Uterus (tissue), 4 donors: ENCODE measurements around the gene SFTPA2. TPM values are rescaled to one million over a fixed set of nuclear protein-coding genes. Genes with fewer than 3 reads are reported as not detected.
A peak's percentile ranks its signal among the peaks of the same experiment; 100 is the strongest.

Source experiments
- DNase-seq, 2 donors: peaks; one replicate each; pipeline ENCODE4 v3.0.0-alpha.2; 2019 to 2020
- H3K27ac ChIP-seq, 2 donors: fragments of 200-600 bp; sonication (generic); 1 replicate in 1 of 2; 2 replicates in 1 of 2; pipeline ENCODE4 v1.5.1; 2016 to 2018
- H3K27me3 ChIP-seq, 2 donors: fragments of 200-600 bp; sonication (generic); one replicate each; pipeline ENCODE4 v1.5.1; 2018 to 2019; ENCODE audit warnings: control low read depth in 1 of 2
- H3K36me3 ChIP-seq, 2 donors: fragments of 200-600 bp; sonication (generic); one replicate each; pipeline ENCODE4 v1.5.1; 2019; ENCODE audit warnings: control low read depth in 1 of 2
- H3K4me1 ChIP-seq, 2 donors: fragments of 200-600 bp; sonication (generic); one replicate each; pipeline ENCODE4 v1.5.1; 2018 to 2019; ENCODE audit warnings: control low read depth in 1 of 2
- H3K4me3 ChIP-seq, 2 donors: fragments of 200-600 bp; sonication (generic); 1 replicate in 1 of 2; 2 replicates in 1 of 2; pipeline ENCODE4 v1.5.1; 2018 to 2019; ENCODE audit warnings: mild to moderate bottlenecking in 1 of 2
- H3K9me3 ChIP-seq, 2 donors: fragments of 200-600 bp; sonication (generic); one replicate each; pipeline ENCODE4 v1.5.1; 2019; ENCODE audit warnings: control low read depth in 1 of 2
- POLR2A ChIP-seq, 2 donors: fragments of 450-650 bp; IDR thresholded peaks; one replicate each; pipeline ENCODE4 v1.6.1; 2016; ENCODE audit warnings: antibody characterized with exemption in 2 of 2, mild to moderate bottlenecking in 1 of 2, moderate library complexity in 1 of 2
- intact Hi-C: fragments of 100-400 bp; cut with DNase I; formaldehyde crosslinking; loops from one replicate; pipeline ENCODE4 v1.15.1; 2023; ENCODE audit warnings: low total_unique reads
- total RNA-seq, 4 donors: library from RNA; depleted of rRNA in 3 of 4; stranded (reverse); fragments of >200 nt in 3 of 4; gene quantifications; one replicate each; pipeline versions ENCODE4 v1.1.0 to v1.2.4, GENCODE V29; 2014 to 2023
- TF ChIP-seq, protein P1 (sequence below), 4 experiments: fragments of 200-600 bp in 2 of 4; fragments of 450-650 bp in 2 of 4; sonication (generic) in 2 of 4; IDR thresholded peaks; one replicate each; pipeline ENCODE4 v1.5.1; 2016 to 2019; ENCODE audit warnings: antibody characterized with exemption in 4 of 4, mild to moderate bottlenecking in 2 of 4, moderate library complexity in 1 of 4
- donor health status: DM: yes; HTN: yes; CAD: no.

The SFTPA2 gene
- under 1 TPM in 2 of 4 donors, not detected in 2; 0.21 to 0.43 TPM for total RNA-seq

DNA sequence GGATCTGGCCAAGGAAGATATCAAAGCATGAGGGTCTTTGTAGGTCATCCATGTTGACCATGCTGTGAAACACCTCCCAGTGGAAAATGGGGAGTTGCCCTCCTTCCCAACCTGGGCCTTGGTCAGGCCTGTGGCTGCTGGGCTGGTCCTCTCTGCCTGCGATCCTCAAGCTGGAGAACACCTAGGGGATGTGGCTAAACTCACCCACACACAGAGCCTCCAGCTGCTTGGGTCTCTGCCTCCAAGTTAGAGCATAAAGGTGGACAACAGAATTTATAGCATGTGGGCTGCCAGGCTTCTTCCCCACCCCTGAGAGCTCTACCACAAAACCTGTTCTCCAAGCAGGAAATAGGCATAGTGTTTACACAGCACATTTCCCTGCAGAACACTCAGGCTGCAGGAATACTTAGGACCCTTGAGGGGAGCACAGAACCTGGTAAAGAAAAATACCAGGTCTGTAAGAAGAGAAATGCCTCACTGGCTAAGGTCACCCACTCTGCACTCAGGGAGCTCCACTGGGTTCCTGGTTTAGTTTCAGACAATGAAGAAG, at the start of gene SFTPA2:
Gene SFTPA2, minus strand, starts transcription at position 248 of the 550 bp plus-strand sequence. CDS start 924 bp downstream, outside the sequence.
- intact Hi-C loops = no loop called here

DNA sequence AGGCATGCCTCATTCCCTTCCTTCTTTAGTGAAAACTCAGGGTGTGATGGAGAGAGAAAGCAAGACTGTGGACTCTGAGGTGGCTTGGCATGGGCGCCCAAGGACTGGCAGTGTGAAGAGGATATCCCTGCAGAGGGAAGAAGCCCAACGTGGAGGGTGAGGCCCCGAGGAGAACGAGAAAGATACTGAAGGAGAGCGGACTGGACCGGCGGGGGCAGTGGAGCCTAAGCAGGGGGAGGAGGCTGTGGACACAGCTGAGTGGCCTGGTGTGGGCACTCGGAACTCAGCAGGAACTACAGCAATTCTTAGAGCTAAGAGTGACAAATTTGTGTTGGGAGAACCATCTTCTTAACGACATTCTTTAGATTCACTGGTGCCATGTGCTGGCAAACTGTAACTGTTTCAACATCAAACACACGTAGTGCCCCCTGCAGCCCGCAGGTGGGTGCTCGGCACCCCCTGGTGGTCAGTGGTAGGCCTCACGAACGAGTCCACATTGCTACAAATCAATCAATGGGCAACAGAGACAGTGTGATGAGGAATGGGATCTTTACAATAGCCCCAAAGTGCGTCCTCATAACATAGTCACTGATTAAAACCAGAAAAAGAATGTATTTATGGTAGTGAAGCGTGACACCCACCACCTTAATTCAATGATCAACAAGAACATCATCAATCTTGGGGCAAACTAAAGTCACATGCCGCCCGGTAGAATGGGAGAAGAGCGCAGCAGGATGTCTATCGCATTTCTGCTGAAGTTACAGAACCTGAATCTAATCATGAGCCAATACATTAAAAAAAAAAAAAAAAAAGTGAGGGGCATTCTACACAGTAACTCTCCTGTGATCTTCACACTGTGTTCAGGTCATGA, 48.5 kb upstream of the SFTPA2 start:
- no peaks in the 10 kb centered on the region for H3K9me3 ChIP-seq
- no peaks in the 10 kb centered on the region for H3K27me3 ChIP-seq
- no peaks in the 10 kb centered on the region for H3K4me1 ChIP-seq
- no peak overlapping the region for H3K27ac ChIP-seq
- intact Hi-C loops = no loop called here
- peak in 1 of 2 donors; percentile 23 for DNase-seq
- TF ChIP-seq, protein P1, sequence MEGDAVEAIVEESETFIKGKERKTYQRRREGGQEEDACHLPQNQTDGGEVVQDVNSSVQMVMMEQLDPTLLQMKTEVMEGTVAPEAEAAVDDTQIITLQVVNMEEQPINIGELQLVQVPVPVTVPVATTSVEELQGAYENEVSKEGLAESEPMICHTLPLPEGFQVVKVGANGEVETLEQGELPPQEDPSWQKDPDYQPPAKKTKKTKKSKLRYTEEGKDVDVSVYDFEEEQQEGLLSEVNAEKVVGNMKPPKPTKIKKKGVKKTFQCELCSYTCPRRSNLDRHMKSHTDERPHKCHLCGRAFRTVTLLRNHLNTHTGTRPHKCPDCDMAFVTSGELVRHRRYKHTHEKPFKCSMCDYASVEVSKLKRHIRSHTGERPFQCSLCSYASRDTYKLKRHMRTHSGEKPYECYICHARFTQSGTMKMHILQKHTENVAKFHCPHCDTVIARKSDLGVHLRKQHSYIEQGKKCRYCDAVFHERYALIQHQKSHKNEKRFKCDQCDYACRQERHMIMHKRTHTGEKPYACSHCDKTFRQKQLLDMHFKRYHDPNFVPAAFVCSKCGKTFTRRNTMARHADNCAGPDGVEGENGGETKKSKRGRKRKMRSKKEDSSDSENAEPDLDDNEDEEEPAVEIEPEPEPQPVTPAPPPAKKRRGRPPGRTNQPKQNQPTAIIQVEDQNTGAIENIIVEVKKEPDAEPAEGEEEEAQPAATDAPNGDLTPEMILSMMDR (IDR thresholded peaks at IDR 0.05) = peak; percentile 21 to 40 (median 26)
- no peak for TF ChIP-seq POLR2A (IDR thresholded peaks at IDR 0.05)
- no peaks in the 10 kb centered on the region for H3K36me3 ChIP-seq
- no peak overlapping the region for H3K4me3 ChIP-seq

More for the DNA sequence above, at the start of gene SFTPA2:
- no peaks in the 10 kb centered on the region for H3K36me3 ChIP-seq
- H3K27me3 ChIP-seq = no peaks in the 10 kb centered on the region
- H3K9me3 ChIP-seq = no peaks in the 10 kb centered on the region
- no peak within 1 kb of the TSS for H3K4me3 ChIP-seq
- no peaks in the 10 kb centered on the region for H3K4me1 ChIP-seq
- TF ChIP-seq, protein P1 (IDR thresholded peaks at IDR 0.05) = no peak
- TF ChIP-seq POLR2A (IDR thresholded peaks at IDR 0.05) = no peak
- DNase-seq = no peak
- H3K27ac ChIP-seq = no peak within 1 kb of the TSS

DNA sequence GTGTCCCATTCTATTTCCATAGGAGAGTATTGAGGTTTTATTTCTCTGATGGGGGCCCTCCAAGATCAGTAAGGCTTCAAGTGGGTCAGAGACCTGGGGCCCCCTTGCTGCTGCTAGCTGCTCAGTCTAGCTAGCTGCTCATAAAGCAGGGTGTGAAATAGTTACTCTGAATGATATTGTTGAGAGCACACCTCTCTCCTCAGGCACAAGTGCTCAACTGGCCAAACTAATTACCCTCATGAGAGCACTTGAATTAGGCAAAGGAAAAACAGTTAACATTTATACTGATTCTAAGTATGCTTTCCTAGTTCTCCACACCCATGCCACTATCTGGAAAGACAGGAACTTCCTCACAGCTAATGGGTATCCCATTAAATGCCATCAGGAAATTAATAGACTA, 45.1 kb upstream of the SFTPA2 start:
- Histone ChIP-seq H3K9me3 (no peaks in the 10 kb centered on the region), H3K36me3 (no peaks in the 10 kb centered on the region), H3K4me3 (no peak overlapping the region), H3K27me3 (no peaks in the 10 kb centered on the region), H3K27ac (no peak overlapping the region), H3K4me1 (no peaks in the 10 kb centered on the region)
- intact Hi-C loops = no loop called here
- TF ChIP-seq, protein P1 (IDR thresholded peaks at IDR 0.05) = no peak
- no peak for TF ChIP-seq POLR2A (IDR thresholded peaks at IDR 0.05)
- DNase-seq = no peak

DNA sequence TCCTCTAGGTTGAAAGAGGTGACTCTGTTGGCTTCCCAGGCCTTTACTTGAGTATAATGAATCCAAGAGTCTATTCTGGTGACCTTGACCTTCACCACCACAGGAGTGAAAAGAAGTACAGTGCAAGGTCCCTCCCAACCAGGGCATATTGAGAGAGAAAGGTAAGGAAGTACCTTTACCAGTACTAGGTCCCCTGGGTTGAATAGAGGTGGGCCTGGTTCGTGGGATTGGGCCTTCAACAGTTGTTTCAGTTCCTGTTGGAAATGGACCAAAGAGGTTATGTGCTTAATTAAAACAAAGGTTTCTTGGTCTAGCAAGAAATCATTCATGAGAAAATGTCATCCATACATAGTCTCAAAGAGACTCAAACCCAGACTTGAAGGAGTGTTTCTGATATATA, 44.1 kb upstream of the SFTPA2 start:
- no peak for TF ChIP-seq POLR2A (IDR thresholded peaks at IDR 0.05)
- TF ChIP-seq, protein P1 (IDR thresholded peaks at IDR 0.05) = no peak
- no peak overlapping the region for H3K4me3 ChIP-seq
- DNase-seq = no peak
- no peaks in the 10 kb centered on the region for H3K4me1 ChIP-seq
- H3K9me3 ChIP-seq = no peaks in the 10 kb centered on the region
- H3K36me3 ChIP-seq = no peaks in the 10 kb centered on the region
- no peak overlapping the region for H3K27ac ChIP-seq
- no peaks in the 10 kb centered on the region for H3K27me3 ChIP-seq
- intact Hi-C loops = no loop called here

DNA sequence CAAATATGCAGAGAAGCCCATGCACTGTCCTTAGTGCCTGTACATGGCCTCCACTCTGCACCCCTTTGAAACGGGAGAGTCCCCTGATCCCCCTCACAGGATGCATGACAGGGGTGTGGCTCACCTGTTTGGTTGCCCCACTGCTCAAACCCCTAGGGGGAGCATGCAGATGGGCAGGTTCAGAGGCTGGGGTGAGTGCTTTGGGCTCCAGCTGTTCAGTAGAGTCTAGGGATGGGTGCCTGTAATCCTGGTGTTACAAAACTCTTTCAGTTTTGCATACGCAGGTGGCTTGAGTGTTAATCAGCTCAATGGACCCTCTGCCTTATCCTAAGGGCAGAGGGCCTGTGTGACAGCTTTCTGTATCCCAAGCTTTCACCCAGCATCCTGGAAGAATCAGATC, 42.7 kb upstream of the SFTPA2 start:
- TF ChIP-seq, protein P1 (IDR thresholded peaks at IDR 0.05) = no peak
- TF ChIP-seq POLR2A (IDR thresholded peaks at IDR 0.05) = no peak
- no peaks in the 10 kb centered on the region for H3K27me3 ChIP-seq
- H3K27ac ChIP-seq = no peak overlapping the region
- no peaks in the 10 kb centered on the region for H3K36me3 ChIP-seq
- H3K9me3 ChIP-seq = no peaks in the 10 kb centered on the region
- intact Hi-C loops = no loop called here
- DNase-seq = no peak
- no peak overlapping the region for H3K4me3 ChIP-seq
- H3K4me1 ChIP-seq = no peaks in the 10 kb centered on the region
